T-helper 1 cell (primary cell): ENCODE measurements around the gene BTK.

Source experiments
- DNase-seq, 5 donors: peaks; one replicate each; pipeline ENCODE4 v3.0.0-alpha.2; 2012 to 2020

BTK gene

GRCh38 chrX:101393530-101394305, 7.7 kb upstream of the BTK start:
- no peak for DNase-seq

- DNase-seq, result no peak
Observed at GRCh38 chrX:101391831-101392230, 5.8 kb upstream of the BTK start.

- DNase-seq, result peak; percentile 55 to 86 (median 67)
Observed at GRCh38 chrX:101390664-101391525, 4.9 kb upstream of the BTK start, which contains the start of gene RPL36A. Gene RPL36A (plus strand): TSS chrX:101391011. CDS start chrX:101391044, 33 bp downstream.

GRCh38 chrX:101388604-101389003, 2.6 kb upstream of the BTK start:
- no peak for DNase-seq

- DNase-seq, result no peak
Observed at GRCh38 chrX:101386542-101386885, 523 bp upstream of the BTK start.

- DNase-seq, result no peak
Observed at GRCh38 chrX:101385026-101385684, 836 bp downstream of the BTK start.

- DNase-seq, result no peak
Observed at GRCh38 chrX:101383679-101384205, 2.2 kb downstream of the BTK start.

GRCh38 chrX:101377547-101377946, 8.4 kb downstream of the BTK start:
- DNase-seq, result no peak

- no peak for DNase-seq
Observed at GRCh38 chrX:101370888-101371504, 15.0 kb downstream of the BTK start.

GRCh38 chrX:101369687-101370086, 16.3 kb downstream of the BTK start:
- DNase-seq, result no peak

GRCh38 chrX:101368800-101369199, 17.2 kb downstream of the BTK start:
- DNase-seq, result no peak

GRCh38 chrX:101365301-101365795, 20.6 kb downstream of the BTK start:
- no peak for DNase-seq

- no peak for DNase-seq
Observed at GRCh38 chrX:101362757-101363156, 23.2 kb downstream of the BTK start.

GRCh38 chrX:101362116-101362515, 23.9 kb downstream of the BTK start:
- no peak for DNase-seq

GRCh38 chrX:101360390-101360789, 25.6 kb downstream of the BTK start:
- DNase-seq, result no peak

GRCh38 chrX:101359966-101360365, 26.0 kb downstream of the BTK start:
- DNase-seq, result no peak

- no peak for DNase-seq
Observed at GRCh38 chrX:101357166-101357795, 28.7 kb downstream of the BTK start.

GRCh38 chrX:101349193-101349562, 36.8 kb downstream of the BTK start:
- DNase-seq, result no peak

GRCh38 chrX:101348452-101349192, 37.4 kb downstream of the BTK start, which contains the start of gene TIMM8A:
Gene TIMM8A (minus strand): TSS chrX:101348742. CDS start chrX:101348664, 78 bp downstream.
- peak; percentile 43 to 78 (median 67) for DNase-seq

- DNase-seq, result no peak
Observed at GRCh38 chrX:101347859-101348451, 38.0 kb downstream of the BTK start.
